MCF 10A (cell line): ENCODE measurements around the gene GLI2. TPM values are rescaled to one million over a fixed set of nuclear protein-coding genes. Genes with fewer than 3 reads are reported as not detected.

ENCODE experiments used
- BruUV-seq: library from RNA; stranded (reverse); fragments of 400-500 nt; replicated peaks from 2 replicates; lab custom pipeline; 2021; lab: Mats Ljungman, UMichigan
- CTCF ChIA-PET: fragments of 300-600 bp; sonication (Branson Sonifier 250); formaldehyde crosslinking; extraction: SDS; loops from one replicate; lab custom pipeline; 2021; ENCODE audit warnings: antibody characterized with exemption, inconsistent platforms; lab: Yijun Ruan, JAX
- POLR2A ChIA-PET: fragments of 300-600, 350-650 bp; sonication (Branson Sonifier 250); formaldehyde crosslinking; extraction: SDS; loops from one replicate; lab custom pipeline; 2020; ENCODE audit warnings: antibody characterized with exemption, inconsistent platforms; lab: Yijun Ruan, JAX
- DNase-seq: peaks from one replicate; pipeline ENCODE4 v3.0.0-alpha.2; 2018; ENCODE audit not compliant: unreplicated experiment
- H3K27ac Mint-ChIP-seq: one replicate; pipeline ENCODE4 v1.8.0; 2022; ENCODE audit warnings: mild to moderate bottlenecking, low read depth, mixed read lengths; ENCODE audit not compliant: unreplicated experiment
- H3K27me3 Mint-ChIP-seq: one replicate; pipeline ENCODE4 v1.8.0; 2022; ENCODE audit warnings: mixed read lengths; ENCODE audit not compliant: insufficient read depth, unreplicated experiment
- H3K36me3 Mint-ChIP-seq: one replicate; pipeline ENCODE4 v1.8.0; 2022; ENCODE audit warnings: mild to moderate bottlenecking, moderate library complexity, mixed read lengths; ENCODE audit not compliant: insufficient read depth, unreplicated experiment
- H3K4me1 Mint-ChIP-seq: one replicate; pipeline ENCODE4 v1.8.0; 2022; ENCODE audit warnings: mixed read lengths; ENCODE audit not compliant: insufficient read depth, unreplicated experiment
- H3K4me3 Mint-ChIP-seq: one replicate; pipeline ENCODE4 v1.8.0; 2022; ENCODE audit warnings: mild to moderate bottlenecking, moderate library complexity, mixed read lengths; ENCODE audit not compliant: unreplicated experiment
- H3K9me3 Mint-ChIP-seq: one replicate; pipeline ENCODE4 v1.8.0; 2022; ENCODE audit warnings: mixed read lengths; ENCODE audit not compliant: unreplicated experiment
- intact Hi-C: fragments of 100-400 bp; cut with micrococcal nuclease; formaldehyde crosslinking; loops from 2 replicates; pipeline ENCODE4 v1.14.1; 2022
- total RNA-seq: library from RNA; stranded (reverse); gene quantifications from 2 replicates; pipeline ENCODE4 v1.2.3, GENCODE V29; 2022
- TF ChIP-seq, protein P1 (sequence below): fragments of 200-600 bp; IDR thresholded peaks from one replicate; pipeline ENCODE4 v1.8.0; 2022; ENCODE audit warnings: antibody characterized with exemption, mild to moderate bottlenecking; ENCODE audit not compliant: unreplicated experiment

GLI2 gene
- total RNA-seq, 1 experiment from 2014 or later: 0.61 TPM

DNA sequence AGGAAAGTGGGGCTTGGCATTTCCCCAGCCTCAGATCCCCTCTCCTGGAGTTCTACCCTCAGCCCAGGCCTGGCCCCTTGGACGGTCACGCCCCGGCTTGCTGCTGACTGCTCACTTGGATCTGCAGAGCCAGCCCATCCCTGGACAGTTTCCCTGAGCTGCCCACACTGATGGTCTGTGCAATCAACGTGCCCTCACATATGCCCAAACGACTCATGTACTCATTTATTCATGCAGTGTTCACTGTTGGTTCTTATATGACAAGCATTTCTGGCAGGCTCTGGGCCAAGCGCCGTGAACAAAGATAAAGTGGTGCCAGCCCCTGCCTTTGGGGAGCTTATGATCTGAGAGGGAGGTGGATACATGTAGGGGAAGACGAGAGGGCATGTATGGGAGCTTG lies 20.3 kb upstream of the GLI2 start:
- Mint-ChIP-seq H3K4me3 (no peak overlapping the region), H3K27me3 (no peaks in the 10 kb centered on the region), H3K9me3 (no peaks in the 10 kb centered on the region), H3K36me3 (no peaks in the 10 kb centered on the region), H3K4me1 (peaks cover 5% of the 10 kb centered on the region), H3K27ac (no peak overlapping the region)
- POLR2A ChIA-PET: interaction anchor here (0.5 kb wide), 1 partner anchor 164 kb away, joined by 3 read pairs; no protein-coding TSS in a partner anchor
- DNase-seq: no peak
- no TSS peak for BruUV-seq
- TF ChIP-seq, protein P1, sequence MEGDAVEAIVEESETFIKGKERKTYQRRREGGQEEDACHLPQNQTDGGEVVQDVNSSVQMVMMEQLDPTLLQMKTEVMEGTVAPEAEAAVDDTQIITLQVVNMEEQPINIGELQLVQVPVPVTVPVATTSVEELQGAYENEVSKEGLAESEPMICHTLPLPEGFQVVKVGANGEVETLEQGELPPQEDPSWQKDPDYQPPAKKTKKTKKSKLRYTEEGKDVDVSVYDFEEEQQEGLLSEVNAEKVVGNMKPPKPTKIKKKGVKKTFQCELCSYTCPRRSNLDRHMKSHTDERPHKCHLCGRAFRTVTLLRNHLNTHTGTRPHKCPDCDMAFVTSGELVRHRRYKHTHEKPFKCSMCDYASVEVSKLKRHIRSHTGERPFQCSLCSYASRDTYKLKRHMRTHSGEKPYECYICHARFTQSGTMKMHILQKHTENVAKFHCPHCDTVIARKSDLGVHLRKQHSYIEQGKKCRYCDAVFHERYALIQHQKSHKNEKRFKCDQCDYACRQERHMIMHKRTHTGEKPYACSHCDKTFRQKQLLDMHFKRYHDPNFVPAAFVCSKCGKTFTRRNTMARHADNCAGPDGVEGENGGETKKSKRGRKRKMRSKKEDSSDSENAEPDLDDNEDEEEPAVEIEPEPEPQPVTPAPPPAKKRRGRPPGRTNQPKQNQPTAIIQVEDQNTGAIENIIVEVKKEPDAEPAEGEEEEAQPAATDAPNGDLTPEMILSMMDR: no peak
- intact Hi-C loops: no loop called here
- CTCF ChIA-PET: interaction anchor here (0.6 to 1.0 kb wide), 5 partner anchors 19 to 572 kb away, joined by 3 to 6 read pairs (median 3); no protein-coding TSS in a partner anchor

- H3K27me3 Mint-ChIP-seq: no peaks in the 10 kb centered on the region
- BruUV-seq: no TSS peak
- POLR2A ChIA-PET: interaction anchor here (0.5 kb wide), 1 partner anchor 163 kb away, joined by 3 read pairs; no protein-coding TSS in a partner anchor
- intact Hi-C loops: no loop called here
- CTCF ChIA-PET: interaction anchor here (0.7 to 0.8 kb wide), 2 partner anchors 20 to 572 kb away, joined by 3 to 4 read pairs; no protein-coding TSS in a partner anchor
- TF ChIP-seq, protein P1: no peak
- H3K27ac Mint-ChIP-seq: no peak overlapping the region
- no peaks in the 10 kb centered on the region for H3K9me3 Mint-ChIP-seq
- DNase-seq: no peak
- peaks cover 5% of the 10 kb centered on the region for H3K4me1 Mint-ChIP-seq
- H3K4me3 Mint-ChIP-seq: no peak overlapping the region
- no peaks in the 10 kb centered on the region for H3K36me3 Mint-ChIP-seq
These were observed 19.7 kb upstream of the GLI2 start for GRCh38 chr2:120715941-120716340.

- POLR2A ChIA-PET: interaction anchor here (0.6 kb wide), 1 partner anchor 377 kb away, joined by 3 read pairs; no protein-coding TSS in a partner anchor
- no peaks in the 10 kb centered on the region for H3K9me3 Mint-ChIP-seq
- no peaks in the 10 kb centered on the region for H3K27me3 Mint-ChIP-seq
- H3K27ac Mint-ChIP-seq: no peak overlapping the region
- DNase-seq: no peak
- intact Hi-C loops: no loop called here
- no TSS peak for BruUV-seq
- TF ChIP-seq, protein P1: no peak
- H3K4me3 Mint-ChIP-seq: no peak overlapping the region
- H3K4me1 Mint-ChIP-seq: peaks cover 4% of the 10 kb centered on the region
- CTCF ChIA-PET: interaction anchor here (0.6 to 0.9 kb wide), 2 partner anchors 21 to 117 kb away, joined by 3 read pairs; no protein-coding TSS in a partner anchor
- no peaks in the 10 kb centered on the region for H3K36me3 Mint-ChIP-seq
These were observed 18.8 kb upstream of the GLI2 start for GRCh38 chr2:120716641-120717585.

DNA sequence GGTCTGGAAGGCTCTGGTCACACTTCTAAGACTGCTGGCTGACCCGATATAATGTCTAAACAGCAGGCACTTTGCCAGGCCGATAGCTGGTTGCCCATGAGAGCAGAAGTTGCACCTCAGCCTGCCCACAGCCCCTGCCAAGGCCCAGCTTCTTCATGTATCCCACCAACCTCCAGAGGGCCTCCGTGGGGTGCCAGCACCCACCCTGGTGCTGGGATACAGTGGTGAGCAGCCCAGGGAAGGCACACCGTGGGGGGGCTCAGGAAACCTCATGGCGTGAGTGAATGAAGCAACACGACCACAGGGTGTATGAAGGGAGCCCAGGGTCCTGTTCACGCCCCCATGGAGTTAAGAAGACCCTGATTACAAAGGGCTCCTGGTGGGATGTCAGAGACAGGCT lies 16.2 kb upstream of the GLI2 start:
- Mint-ChIP-seq H3K9me3 (no peaks in the 10 kb centered on the region), H3K4me3 (no peak overlapping the region), H3K36me3 (no peaks in the 10 kb centered on the region), H3K4me1 (peaks cover 13% of the 10 kb centered on the region), H3K27ac (no peak overlapping the region), H3K27me3 (no peaks in the 10 kb centered on the region)
- ChIA-PET CTCF (interaction anchor here (0.5 to 0.7 kb wide), 2 partner anchors 351 to 1032 kb away, joined by 3 read pairs; no protein-coding TSS in a partner anchor), POLR2A (no interaction called here)
- TF ChIP-seq, protein P1: no peak
- no peak for DNase-seq
- intact Hi-C loops: no loop called here
- no TSS peak for BruUV-seq
